Neural cell (in vitro differentiated cells): ENCODE measurements around the gene RAVER1.

ENCODE experiments used
- EZH2 ChIP-seq: fragments of 200-600, 300-800 bp; shearing (Covaris generic), sonication (generic); IDR thresholded peaks from 2 replicates; pipeline ENCODE4 v1.6.1; 2014; ENCODE audit warnings: antibody characterized with exemption, low read length, borderline replicate concordance, mild to moderate bottlenecking; ENCODE audit not compliant: insufficient read depth, poor library complexity, severe bottlenecking
- MXI1 ChIP-seq: fragments of 450-650 bp; conservative IDR thresholded peaks from 2 replicates; pipeline ENCODE4 v1.6.1; 2014; ENCODE audit warnings: antibody characterized with exemption, mild to moderate bottlenecking; ENCODE audit not compliant: poor library complexity, severe bottlenecking
- POLR2AphosphoS5 ChIP-seq: IDR thresholded peaks from 2 replicates; pipeline ENCODE4 v1.6.1; 2012
- RAD21 ChIP-seq: fragments of 450-650 bp; conservative IDR thresholded peaks from 2 replicates; pipeline ENCODE4 v1.6.1; 2014; ENCODE audit warnings: antibody characterized with exemption, mild to moderate bottlenecking, moderate library complexity
- TAF1 ChIP-seq: IDR thresholded peaks from 2 replicates; pipeline ENCODE4 v1.6.1; 2012; ENCODE audit warnings: low read depth
- TF ChIP-seq, protein P1 (sequence below): fragments of 450-650 bp; IDR thresholded peaks from 2 replicates; pipeline ENCODE4 v1.5.1; 2014; ENCODE audit warnings: antibody characterized with exemption, mild to moderate bottlenecking, moderate library complexity; ENCODE audit not compliant: poor library complexity, severe bottlenecking
- TF ChIP-seq, protein P2 (sequence below): IDR thresholded peaks from 2 replicates; pipeline ENCODE4 v1.6.1; 2012; ENCODE audit warnings: borderline replicate concordance

GRCh38 chr19:10318807-10319682 lies 14.3 kb downstream of the RAVER1 start:
- TF ChIP-seq, protein P1, sequence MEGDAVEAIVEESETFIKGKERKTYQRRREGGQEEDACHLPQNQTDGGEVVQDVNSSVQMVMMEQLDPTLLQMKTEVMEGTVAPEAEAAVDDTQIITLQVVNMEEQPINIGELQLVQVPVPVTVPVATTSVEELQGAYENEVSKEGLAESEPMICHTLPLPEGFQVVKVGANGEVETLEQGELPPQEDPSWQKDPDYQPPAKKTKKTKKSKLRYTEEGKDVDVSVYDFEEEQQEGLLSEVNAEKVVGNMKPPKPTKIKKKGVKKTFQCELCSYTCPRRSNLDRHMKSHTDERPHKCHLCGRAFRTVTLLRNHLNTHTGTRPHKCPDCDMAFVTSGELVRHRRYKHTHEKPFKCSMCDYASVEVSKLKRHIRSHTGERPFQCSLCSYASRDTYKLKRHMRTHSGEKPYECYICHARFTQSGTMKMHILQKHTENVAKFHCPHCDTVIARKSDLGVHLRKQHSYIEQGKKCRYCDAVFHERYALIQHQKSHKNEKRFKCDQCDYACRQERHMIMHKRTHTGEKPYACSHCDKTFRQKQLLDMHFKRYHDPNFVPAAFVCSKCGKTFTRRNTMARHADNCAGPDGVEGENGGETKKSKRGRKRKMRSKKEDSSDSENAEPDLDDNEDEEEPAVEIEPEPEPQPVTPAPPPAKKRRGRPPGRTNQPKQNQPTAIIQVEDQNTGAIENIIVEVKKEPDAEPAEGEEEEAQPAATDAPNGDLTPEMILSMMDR = no peak
- TF ChIP-seq TAF1 = no peak
- TF ChIP-seq, protein P2, sequence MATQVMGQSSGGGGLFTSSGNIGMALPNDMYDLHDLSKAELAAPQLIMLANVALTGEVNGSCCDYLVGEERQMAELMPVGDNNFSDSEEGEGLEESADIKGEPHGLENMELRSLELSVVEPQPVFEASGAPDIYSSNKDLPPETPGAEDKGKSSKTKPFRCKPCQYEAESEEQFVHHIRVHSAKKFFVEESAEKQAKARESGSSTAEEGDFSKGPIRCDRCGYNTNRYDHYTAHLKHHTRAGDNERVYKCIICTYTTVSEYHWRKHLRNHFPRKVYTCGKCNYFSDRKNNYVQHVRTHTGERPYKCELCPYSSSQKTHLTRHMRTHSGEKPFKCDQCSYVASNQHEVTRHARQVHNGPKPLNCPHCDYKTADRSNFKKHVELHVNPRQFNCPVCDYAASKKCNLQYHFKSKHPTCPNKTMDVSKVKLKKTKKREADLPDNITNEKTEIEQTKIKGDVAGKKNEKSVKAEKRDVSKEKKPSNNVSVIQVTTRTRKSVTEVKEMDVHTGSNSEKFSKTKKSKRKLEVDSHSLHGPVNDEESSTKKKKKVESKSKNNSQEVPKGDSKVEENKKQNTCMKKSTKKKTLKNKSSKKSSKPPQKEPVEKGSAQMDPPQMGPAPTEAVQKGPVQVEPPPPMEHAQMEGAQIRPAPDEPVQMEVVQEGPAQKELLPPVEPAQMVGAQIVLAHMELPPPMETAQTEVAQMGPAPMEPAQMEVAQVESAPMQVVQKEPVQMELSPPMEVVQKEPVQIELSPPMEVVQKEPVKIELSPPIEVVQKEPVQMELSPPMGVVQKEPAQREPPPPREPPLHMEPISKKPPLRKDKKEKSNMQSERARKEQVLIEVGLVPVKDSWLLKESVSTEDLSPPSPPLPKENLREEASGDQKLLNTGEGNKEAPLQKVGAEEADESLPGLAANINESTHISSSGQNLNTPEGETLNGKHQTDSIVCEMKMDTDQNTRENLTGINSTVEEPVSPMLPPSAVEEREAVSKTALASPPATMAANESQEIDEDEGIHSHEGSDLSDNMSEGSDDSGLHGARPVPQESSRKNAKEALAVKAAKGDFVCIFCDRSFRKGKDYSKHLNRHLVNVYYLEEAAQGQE = no peak
- TF ChIP-seq MXI1 = no peak
- no peak for TF ChIP-seq POLR2AphosphoS5
- TF ChIP-seq RAD21 = no peak
- TF ChIP-seq EZH2 = no peak
